GM12875 (cell line): ENCODE data around the gene WWTR1.

Experiments used
- H3K4me3 ChIP-seq: one replicate; pipeline ENCODE4 v1.5.1; 2011; ENCODE audit warnings: low read depth, low read length, control low read depth
- TF ChIP-seq, protein P1 (sequence below): IDR thresholded peaks from 2 replicates; pipeline ENCODE4 v1.5.1; 2011; ENCODE audit warnings: low read depth, mild to moderate bottlenecking, control low read depth, inconsistent platforms, low read length, moderate library complexity, borderline replicate concordance; ENCODE audit not compliant: insufficient read depth

WWTR1 gene

DNA sequence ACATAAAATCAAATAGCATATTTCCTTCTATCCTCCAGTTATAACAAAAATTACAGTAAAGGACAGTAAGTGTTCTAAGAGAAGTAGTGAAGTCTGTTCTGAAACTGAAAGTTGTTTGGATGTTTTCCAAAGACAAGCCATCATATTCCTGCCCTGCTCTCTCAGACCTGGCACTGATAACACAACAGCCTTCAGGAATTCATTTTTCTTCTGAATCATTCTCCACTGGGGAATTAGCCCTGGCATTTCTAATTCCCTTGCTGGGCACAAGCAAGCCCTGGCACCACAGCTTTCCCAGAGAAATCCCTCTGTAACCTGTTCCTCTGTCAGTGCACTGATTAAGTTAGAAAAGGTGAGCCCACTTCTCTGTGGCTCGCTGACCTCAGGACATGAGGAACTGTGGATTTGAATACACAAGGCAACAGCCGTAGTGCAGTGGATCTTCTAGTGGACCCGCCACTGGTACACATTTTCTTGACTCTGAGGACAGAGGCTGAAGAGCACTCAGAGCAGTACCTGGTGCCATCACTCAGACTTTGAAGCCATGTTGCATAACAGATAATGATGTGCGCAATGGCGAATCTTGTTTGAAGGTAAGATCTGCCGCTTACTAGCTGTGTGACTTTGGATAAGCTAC lies 61.6 kb downstream of the WWTR1 start:
- TF ChIP-seq, protein P1, sequence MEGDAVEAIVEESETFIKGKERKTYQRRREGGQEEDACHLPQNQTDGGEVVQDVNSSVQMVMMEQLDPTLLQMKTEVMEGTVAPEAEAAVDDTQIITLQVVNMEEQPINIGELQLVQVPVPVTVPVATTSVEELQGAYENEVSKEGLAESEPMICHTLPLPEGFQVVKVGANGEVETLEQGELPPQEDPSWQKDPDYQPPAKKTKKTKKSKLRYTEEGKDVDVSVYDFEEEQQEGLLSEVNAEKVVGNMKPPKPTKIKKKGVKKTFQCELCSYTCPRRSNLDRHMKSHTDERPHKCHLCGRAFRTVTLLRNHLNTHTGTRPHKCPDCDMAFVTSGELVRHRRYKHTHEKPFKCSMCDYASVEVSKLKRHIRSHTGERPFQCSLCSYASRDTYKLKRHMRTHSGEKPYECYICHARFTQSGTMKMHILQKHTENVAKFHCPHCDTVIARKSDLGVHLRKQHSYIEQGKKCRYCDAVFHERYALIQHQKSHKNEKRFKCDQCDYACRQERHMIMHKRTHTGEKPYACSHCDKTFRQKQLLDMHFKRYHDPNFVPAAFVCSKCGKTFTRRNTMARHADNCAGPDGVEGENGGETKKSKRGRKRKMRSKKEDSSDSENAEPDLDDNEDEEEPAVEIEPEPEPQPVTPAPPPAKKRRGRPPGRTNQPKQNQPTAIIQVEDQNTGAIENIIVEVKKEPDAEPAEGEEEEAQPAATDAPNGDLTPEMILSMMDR = no peak
- no peak overlapping the region for H3K4me3 ChIP-seq

DNA sequence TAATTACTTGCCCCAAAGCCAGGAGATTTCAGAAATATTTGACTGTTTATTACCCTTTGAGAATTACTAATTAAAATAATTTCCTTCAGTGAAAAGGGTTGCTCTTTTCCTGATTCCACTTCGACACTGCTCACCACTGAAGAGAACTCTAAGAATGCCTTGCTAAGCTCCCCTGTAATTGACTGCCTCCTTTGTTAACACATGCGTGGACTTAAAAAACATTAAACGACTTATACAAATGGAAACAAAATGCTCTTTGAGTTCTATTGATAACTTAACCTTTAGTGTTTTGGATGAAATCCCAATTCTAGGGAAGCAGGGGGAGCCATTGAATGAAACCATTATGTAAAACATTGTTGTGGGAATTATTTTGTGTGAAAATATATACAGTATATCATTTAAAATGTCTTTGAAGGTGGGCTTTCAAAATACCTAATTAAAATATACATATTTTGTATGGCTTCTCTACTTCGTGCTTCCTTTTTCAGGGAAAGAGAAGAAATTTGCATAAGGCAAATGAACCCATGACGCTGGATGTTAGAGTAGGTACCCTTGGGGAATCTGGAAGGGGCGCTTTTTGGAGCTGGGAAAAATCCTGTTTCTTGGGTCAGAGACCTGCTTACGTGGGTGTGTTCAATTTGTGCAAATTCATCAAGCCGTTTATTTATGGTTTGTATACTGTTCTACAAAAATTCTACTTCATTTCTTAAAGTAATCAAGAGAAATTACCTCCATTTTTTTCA lies 64.2 kb downstream of the WWTR1 start:
- TF ChIP-seq, protein P1 = no peak
- H3K4me3 ChIP-seq = no peak overlapping the region

DNA sequence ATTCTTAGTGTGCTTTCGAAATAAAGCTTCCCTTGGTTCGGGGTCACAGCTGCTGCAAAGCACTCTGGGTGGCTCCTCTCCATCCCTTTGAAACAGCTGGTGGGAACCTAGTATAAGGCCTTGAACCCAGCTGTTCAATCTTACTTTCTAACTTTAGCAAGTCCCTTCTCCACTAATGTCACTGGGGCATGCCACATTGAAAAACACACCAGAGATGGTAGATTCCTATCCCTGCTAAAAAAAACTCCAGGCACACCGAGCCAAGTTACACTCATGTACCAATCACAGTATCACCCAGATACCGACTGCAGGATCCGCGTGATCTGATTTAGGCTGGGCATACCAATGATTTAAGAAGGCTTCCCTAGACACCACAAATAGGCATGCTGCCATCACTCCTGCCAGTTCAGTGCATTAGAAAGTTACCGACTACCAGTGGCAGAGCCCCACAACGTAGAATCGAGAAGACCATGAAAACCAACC lies 65.0 kb downstream of the WWTR1 start:
- H3K4me3 ChIP-seq = no peak overlapping the region
- TF ChIP-seq, protein P1 = no peak

- TF ChIP-seq, protein P1 = no peak
- no peak overlapping the region for H3K4me3 ChIP-seq
Measured at GRCh38 chr3:149590691-149591441, 67.0 kb downstream of the WWTR1 start.

GRCh38 chr3:149589332-149589731 lies 68.5 kb downstream of the WWTR1 start:
- no peak overlapping the region for H3K4me3 ChIP-seq
- TF ChIP-seq, protein P1 = no peak

DNA sequence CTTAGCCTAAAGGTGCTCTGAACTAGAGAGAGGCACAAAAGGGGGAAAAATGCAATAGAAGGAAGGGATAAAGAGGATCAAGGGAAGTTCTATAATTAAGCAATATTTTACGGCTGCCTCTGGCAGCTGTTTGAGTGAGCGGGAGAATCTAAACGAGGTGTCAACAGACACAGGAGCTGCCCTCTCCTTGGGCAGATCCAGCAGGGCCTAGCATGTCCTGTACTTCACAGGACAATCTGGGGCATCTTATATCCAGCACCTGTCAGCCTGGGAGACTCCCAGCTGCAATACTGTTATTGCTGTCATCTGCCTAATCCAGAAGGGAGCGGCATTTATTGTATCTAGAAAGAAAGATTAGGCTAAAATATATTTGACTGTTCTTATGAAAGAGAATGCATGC lies 68.9 kb downstream of the WWTR1 start:
- TF ChIP-seq, protein P1 = no peak

More for the DNA sequence above, 68.9 kb downstream of the WWTR1 start:
- H3K4me3 ChIP-seq = no peak overlapping the region
